Fibroblast of skin of left biceps (primary cell): ENCODE measurements around the gene NECTIN1.

Experiments used
- DNase-seq, 2 experiments: peaks; one replicate each; pipeline ENCODE4 v3.0.0-alpha.2; 2013; ENCODE audit warnings: low read depth in 2 of 2

The NECTIN1 gene

DNA sequence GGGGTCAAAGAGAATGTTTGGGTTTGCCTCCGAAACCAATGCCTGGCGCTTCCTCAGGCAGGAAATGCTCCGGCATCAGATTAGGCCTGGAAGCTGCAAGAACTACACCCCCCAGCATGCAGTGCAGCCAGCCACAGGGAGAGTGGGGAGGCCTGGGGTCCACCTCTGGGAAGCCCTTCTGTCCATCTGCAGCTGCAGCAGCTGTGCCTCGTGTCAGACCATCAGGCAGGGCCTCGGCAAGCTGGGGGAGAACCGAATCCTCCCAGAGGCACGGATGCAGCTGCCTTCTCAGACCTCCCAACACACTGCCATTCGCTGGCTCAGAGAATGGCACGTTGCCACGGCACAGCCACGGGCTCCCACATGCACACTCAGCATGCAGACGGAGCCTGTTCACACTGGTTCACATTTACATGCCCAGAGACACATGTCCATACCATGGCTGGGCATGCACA lies 57.4 kb downstream of the NECTIN1 start:
- DNase-seq, result no peak

DNA sequence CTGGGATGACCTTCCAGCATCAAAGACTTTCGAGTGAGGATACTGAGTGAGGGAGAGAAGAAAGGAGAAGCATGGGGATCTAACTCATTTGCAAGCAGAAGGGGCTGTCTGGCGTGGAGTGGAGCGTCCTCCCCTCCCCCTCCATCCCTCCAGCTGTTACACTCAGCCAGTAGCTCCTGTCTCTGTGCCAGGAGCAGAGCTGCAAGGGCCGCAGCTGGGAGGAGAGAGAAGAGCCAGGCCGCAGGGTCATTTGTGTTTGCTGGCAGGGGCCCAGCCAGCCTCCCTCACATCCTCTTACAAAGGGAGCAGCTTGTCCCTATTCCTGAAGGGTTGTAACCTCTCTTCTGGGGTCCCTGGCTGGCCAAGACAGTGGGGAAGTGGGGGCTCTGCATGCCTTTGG lies 57.9 kb downstream of the NECTIN1 start:
- DNase-seq, result peak; percentile 42 to 46

DNA sequence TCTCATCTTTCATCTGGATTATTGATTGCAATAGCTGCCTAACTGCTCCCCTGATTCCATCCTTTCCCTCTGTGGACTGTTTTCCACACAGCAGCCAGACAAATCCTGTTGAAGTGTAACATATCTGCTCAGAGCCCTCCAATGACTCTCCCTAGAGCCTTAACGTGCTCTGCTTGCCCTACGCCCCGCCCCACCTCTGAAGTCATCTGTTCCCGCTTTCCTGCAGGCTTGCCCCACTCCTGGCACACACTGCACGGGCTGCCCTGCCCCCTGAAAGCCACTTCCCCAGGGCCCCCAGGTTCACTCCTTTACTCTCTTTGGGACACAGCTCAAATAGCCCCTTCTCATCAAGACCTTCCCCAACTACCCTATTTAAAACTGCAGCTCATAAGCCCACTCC lies 59.5 kb downstream of the NECTIN1 start:
- no peak for DNase-seq

DNA sequence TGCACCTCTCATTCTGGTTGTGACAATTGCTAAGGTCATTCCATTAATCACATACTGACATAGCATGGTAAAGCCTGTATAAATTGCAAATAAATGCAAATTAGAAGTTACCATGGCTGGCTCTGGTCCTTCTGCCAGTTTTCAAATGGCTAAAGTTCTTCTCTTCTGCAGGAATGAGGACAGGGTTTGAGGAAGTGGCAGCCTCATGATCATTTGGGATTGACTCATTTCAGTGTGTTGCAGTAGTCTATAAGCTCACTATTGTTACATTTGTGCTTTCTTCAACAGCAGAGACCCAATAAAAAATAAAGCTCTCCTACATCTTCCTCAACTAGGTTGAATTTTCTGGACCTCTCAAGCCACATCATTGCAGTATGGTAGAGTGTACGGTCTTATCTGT lies 60.3 kb downstream of the NECTIN1 start:
- no peak for DNase-seq

DNA sequence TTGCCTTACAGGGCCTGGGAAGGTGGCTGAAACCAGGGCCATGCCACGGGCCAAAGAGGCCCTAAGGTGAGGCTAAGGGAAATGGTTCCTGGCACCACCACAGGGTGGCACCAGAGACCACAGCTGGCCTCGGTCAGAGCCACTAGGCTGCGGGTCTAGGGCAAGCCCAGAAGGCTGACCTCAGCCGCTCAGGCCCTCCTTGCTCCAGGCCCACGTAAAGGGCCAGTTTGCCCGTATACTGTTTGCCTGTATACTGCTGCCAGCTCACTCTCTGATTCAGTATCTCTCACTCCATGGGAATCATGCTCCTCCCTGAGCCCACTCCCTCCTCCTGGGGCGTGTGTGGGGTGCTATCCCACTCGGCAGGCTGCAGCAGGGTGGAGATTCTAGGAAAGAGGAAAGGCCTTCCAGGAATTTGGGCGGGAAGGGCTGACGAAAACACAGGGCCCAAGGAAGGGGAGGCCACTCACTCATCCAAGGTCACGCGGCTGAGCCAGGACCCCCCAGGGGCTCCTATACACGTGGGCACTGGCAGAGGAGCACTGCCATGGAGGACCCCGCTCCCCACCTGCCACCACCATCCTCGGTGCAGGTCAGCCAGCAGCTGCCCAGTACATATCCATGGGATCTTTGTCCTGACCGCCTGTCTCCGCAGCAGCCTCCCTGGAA lies 62.4 kb downstream of the NECTIN1 start:
- DNase-seq, result no peak

DNA sequence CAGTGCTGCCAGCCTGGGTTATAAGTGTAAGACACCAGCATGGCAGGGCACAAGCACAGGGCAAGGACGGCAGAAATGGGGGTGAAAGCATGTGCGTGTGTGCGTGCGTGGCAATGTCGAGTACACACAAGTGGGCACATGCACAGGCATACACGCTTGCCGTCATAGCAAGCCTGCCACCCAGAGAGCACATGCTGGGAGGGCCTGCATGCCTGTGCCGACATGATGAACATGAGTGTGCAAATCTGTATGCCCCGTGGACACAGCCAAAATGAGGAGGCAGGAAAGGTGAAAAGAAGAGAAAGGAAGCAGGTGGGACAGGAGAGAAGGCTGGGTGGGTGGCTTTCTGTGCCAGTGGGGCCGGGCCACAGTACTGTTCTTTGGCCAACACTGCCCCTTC lies 62.9 kb downstream of the NECTIN1 start:
- no peak for DNase-seq

DNA sequence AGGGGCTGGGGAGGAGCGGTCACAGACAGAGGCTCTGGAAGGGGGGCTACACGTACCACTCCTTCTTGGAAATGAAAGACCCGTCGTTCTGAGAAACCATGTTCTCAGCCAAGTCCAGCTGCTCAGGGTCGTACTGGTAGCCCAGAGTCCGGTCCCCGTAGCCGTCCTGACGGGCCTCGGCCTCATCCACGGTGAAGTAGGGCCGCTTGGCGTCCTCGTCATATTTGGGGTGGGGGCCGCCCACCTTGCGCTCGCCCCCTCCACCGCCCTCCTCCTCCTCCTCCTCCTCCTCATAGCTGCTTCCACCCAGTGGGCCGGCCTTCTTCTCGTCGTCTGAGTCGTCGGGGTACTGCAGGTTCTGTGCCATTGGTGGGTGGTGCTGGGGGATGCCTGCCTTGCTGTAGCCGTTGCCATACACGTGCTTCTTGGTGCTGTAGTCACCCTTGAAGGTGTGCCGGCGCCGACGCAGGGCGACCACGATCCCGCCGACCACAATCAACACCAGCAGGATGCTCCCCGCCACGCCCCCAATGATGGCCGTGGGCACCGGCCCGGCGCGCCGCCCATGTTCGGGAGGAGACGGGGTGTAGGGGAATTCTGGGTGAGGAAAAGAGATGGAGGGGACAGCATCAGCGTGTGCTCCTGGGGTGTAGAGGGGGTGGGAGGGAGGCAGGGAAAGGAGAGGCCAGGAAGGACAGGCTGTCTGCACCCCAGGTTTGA lies 64.1 kb downstream of the NECTIN1 start:
- DNase-seq, result no peak

DNA sequence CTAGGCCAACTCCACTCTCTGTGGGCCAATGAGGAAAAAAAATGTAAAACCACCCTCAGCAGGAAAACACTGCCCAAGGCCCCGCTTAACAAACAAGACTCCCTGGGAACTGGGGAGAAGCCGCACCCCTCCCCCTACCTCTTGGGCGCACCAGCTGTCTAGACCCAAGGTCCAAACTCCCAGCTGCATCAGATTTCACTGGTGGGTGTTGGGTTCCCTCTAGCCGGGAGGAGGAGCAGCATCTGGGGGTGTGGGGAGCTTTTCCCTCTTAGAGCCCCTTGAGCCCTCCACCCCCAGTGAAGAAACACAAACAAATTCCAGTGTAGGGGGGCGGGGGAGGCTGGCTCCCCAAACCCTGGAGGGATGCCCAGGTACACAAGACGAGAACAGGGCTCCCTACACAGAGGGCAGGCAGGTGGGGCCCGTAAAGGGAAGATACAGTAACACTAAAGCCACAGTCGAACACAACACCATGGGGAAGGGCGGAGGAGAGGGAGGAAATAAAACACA lies 64.9 kb downstream of the NECTIN1 start:
- no peak for DNase-seq

DNA sequence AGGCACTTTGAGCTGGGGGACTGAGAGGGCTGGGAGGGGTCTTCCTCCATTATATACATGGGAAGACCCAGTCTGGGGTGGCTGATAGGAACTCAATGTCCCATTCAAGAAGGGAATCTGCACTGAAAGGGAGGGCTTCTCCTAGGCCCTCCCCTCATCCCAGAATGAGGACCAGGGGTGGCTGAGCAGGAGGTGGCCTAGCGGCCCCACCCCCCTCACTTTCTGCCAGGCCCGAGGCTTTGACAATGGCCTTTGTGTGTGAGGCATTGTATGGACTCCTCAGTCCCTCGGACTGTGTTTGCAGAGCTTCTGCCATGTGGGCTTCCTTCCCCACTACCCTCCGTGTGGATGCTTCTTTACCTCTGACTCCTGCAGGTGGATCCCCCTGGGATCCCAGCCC lies 65.7 kb downstream of the NECTIN1 start:
- no peak for DNase-seq

DNA sequence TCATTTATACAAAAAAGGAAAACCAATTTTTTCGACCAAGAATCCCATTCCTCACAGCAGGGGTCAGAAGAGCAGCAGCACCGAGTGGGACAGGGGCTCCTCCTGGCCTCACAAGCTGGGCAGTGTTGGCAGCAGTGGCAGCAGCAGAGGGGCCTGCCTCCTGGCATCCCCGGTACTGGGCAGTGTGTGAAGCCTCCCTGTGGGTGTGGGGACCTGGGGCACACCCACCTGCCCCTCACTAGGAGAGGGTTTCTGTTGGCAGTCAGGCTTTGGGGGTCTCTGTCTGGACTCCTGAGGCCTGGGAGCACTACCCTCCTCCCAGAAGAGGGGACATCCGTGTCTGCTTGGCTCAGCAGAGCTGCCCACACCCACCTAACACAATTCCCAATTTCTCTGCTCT lies 67.8 kb downstream of the NECTIN1 start:
- DNase-seq, result no peak

DNA sequence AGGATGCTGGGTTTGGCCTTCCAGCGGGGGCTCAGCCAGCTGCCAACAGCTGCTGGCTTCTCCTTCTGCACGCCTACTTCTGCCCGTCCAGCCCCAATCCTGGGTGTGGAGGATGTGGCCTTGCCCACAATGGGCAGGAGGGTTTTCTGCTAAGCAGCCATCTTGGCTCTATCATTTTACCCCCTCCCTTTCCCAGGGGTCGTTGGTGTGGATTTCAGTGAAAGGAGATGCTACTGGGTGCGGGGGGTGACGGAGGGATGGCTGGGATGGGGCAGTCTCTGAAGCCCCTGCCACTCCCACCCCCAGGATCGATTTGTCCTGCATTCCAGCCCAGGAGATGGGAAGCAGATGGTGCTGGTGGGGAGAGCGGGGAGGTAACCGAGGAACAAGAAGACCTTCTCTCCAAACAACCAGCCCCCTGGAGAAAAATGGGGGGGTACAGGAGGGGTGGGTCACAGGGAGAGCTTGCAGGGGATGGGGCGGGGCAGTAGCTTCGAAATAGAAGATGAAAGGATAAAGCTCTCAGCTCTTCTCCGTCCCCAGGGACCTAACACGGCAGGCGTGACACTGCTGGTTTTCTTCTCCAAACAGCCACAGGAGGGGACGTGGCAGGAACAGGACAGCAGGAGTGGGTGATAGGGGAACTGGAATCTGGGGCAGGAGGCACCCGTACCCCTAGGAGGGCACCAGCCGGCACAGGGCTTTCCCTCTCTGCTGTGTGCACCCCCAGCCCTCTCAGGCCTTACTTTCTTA lies 68.9 kb downstream of the NECTIN1 start:
- DNase-seq, result no peak

DNA sequence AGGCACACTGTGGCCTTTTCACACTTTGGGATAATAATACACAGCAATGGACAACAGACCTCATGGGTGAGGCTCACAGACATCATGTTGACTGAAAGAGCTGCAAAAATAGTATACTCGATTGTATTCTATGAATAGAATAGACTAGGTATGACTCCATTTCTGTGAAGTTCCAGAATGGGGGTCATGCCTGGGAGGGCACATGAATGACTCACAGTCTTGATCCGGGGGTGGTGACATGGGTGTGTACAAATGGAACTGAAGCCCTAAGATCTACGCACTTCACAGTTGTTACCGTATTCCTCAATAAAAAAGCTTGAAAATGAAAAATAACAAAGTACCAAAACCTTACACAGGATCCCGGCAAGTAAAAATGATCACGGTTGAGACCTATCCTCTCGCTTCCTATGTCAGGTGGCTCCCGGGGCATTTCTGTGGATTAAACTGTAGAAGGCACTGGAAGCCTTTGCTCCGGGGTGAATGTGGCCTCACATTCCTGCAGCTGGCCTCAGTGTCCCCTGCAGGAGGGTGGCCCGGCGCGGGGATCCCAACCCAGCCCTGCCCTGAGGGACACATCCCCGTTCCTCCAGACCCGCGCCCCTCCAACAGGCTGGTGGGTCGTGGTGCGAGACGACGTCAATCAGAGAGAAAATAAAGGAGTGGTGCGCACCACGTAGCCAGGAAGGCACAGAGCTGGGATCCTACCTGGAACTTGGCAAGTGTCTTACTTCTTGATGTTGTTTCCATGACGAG lies 75.9 kb downstream of the NECTIN1 start:
- DNase-seq, result no peak

DNA sequence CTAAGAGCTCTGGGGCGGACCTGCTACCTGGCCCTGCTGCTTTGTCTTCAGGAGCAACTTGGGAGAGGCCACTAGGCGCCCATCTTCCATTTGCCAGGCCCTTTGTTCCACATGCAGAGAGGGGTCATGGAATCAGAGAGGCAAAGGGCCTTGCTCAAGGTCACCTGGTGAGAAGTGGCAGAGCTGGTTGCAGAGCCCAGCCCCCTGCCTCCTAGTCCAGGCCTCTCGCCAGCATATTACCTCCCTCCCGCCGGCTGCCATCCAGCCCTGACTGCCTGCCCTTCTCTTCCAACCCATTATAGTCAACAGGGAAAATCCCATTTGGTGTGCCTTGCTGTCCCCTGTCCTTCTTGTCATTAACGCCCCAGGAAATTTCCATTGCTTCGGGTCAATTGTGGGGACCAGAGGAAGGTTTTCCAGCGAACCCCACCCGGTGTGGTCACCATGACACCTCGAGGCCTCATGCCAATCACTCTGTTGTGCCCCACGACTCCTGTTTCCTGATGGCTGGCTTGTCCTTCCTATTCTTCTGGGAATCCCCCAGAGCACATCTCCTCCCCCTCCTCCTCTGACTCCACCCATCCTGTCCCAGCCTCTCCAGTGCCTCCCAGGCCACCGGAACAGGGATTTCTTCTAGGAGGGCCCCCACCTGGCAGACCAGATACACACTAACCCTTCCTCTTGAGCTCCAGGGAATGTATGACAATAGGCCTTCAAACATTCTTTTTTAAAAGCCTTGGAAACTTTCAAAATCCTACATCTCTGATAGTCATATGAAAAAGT lies 77.0 kb downstream of the NECTIN1 start:
- no peak for DNase-seq

DNA sequence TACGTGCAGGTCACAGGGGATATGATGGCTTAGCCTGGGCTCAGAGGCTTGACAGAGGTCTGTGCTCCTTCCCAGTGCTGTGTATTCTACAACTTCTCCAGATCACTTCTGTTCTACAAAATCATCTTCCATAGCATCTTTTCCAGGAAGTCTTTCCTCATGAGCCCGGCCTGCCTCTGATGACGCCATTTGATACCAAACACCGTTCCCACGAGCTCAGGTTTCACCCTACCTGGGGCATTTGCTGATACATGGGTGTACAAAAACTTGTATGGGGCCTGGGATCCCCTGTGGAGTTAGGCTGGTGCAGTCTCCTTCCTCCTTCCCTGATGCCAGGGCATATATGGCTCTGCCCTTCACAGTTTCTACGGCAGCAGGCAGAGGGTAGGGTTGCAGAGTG lies 78.7 kb downstream of the NECTIN1 start:
- DNase-seq, result no peak

DNA sequence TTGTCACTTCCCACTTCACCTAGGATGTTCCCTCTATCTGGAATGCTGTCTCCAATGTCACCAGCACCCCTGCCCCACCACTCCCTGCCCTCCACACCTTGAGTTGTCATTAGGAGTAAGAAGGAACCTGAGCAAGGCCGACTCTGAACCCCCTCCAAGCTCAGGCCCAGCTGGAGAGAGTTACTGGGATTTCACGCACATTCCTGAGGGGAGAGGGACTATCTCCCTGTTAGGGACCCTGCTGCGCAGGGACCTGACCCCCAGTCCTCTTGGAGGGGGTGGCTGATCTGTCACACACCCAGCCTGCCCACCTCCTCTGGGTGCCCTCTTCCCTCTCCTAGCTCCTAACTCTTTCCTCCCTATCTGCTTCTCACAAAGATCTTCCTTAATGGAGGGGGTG lies 81.7 kb downstream of the NECTIN1 start:
- no peak for DNase-seq

DNA sequence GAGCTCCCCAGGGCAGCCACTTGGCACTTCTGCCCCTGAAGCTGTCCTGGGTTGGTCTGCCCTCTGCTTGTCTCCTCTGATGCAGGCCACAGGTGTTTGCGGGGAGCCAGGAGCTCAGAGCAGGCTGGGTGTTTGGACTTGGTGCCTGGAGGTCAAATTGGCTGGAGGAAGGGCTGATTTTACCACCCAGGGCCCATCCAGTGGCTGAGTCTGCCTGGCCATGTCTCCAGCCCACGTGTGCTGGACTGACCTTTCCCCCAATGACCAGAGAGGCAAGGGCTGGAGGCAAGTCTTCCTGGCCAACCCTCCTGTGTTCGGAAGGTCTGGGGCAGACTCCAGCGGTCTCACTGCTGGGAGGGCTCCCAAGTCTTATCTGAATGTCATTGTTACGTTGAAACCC lies 84.0 kb downstream of the NECTIN1 start:
- DNase-seq, result no peak

DNA sequence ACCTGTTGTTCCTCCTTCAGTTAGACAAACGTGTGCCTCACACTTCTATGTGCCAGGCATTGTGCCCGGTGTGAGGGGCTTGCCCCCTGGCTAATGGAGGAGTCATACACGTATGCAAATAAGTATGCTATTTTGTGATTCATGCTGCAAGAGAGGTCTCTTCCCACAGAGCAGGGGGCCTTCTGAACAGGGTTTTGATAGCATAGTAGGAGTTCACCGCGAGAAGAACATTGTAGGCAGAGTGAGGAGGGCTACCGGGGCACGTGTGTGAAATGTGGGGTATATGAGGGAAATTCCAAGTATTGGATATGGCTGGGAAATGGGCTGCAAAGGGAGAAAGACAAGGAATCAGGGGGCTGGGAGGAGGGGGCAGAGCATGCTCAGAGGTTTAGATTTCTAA lies 84.5 kb downstream of the NECTIN1 start:
- DNase-seq, result no peak

DNA sequence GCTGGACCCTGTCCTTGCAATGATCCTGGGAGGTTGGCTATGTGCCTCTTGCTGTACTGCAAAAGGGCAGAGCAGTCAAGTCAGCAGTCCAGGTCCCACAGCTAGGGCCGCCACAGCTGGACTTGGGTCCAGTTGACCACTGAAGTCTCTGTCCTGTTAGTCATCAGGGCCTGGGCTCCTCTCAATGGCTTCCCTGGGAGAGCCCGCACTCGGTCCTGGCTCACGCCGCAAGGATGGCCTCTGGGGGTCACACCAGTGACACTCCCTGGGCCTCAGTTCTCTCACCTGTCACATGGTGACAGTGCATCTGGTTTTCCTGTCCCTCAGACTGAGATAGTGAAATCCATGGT lies 85.1 kb downstream of the NECTIN1 start:
- no peak for DNase-seq

DNA sequence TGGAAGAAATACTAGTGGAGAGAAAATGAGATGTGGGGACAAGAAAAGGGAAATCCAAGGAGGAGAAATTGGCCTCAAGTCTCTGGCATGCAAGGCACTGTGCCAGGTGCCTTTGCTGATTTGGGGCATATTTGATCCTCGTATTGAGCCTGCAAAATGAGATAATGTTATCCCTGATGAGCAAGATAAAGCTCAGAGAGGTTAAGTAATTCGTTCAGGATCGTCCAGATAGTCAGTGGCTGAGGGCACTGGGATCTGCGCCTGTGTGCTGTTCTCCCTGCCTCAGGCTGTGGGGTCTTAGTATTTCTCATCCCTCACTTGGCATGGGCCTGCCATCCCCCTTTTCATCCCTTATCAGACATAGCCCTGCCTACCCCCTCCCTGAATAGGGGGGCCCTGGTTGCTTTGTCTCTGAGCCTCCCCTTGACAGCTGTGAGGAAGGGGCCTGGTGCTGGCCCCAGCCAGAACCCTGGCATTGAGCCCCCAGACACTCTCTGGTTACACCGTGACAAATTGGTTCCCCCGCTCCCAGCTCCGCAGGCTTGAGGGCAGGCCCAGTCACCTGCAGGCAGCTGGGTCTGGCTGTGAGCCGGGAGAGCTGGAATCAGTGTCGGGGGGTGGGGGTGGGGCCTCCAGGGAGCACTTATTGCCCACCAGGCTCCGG lies 85.7 kb downstream of the NECTIN1 start:
- DNase-seq, result no peak

DNA sequence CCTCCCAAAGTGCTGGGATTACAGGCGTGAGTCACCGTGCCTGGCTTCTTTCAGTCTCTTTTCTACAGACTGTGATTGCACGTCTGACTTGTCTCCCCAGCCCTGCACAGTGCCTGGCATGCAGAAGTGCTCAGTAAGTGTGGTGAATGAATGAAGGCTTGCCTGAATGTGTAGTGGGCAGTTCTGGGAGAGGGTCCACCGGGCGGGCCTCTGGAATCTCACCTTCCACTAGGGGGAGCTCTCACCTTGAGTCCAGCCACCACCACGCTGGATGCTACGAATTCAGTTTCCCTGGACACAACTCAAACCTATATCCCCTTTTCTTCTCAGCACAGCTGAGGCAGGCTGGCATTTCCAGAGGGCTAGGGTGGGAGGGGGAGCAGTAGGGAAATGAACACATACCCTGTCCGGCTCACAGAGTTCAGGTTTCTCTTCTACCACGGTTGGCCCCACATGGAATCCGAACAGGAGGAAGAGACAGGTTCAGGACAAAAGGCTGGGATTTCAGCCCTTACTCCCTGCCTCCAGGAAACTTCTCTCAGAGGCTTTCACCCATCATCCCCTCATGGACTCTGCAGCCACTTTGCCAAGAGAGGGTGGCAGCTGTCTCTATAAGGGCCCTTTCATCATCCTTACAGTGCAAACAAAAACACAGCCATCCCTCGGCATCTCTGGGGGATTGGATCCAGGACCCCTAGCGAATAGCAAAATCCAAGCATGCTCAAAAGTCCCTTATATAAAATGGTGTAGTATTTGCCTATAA lies 86.8 kb downstream of the NECTIN1 start:
- DNase-seq, result no peak
